Measurements from ENCODE around the gene TLR4. TPM values are rescaled to one million over a fixed set of nuclear protein-coding genes. Genes with fewer than 3 reads are reported as not detected.

Gene TLR4
- total RNA-seq, 2 donors from 2014 or later: 19.8 to 22.6 TPM

- DNase-seq: no peak
- intact Hi-C loops (cut with DNase I): loop anchor here in 1 of 2 donors (10.0 kb wide), 1 partner anchor 68 kb away; no protein-coding TSS in a partner anchor
Measured at GRCh38 chr9:117706421-117707116, 2.4 kb downstream of the TLR4 start.

GRCh38 chr9:117707561-117707960 lies 3.4 kb downstream of the TLR4 start:
- DNase-seq: no peak
- ATAC-seq: no peak
- intact Hi-C loops (cut with DNase I): loop anchor here in 1 of 2 donors (10.0 kb wide), 1 partner anchor 67 kb away; no protein-coding TSS in a partner anchor

More at GRCh38 chr9:117706421-117707116, 2.4 kb downstream of the TLR4 start:
- ATAC-seq: no peak

- ATAC-seq (no peak), DNase-seq (no peak)
- intact Hi-C loops (cut with DNase I): loop anchor here in 1 of 2 donors (10.0 kb wide), 1 partner anchor 65 kb away; no protein-coding TSS in a partner anchor
Measured at GRCh38 chr9:117709936-117710335, 5.7 kb downstream of the TLR4 start.

- no peak for DNase-seq
- intact Hi-C loops (cut with DNase I): no loop called here
- no peak for ATAC-seq
Measured at GRCh38 chr9:117714282-117714681, 10.1 kb downstream of the TLR4 start.

- no peak for ATAC-seq
- intact Hi-C loops (cut with DNase I): no loop called here
Measured at GRCh38 chr9:117715411-117715989, 11.3 kb downstream of the TLR4 start.

GRCh38 chr9:117718085-117718484 lies 13.9 kb downstream of the TLR4 start:
- intact Hi-C loops (cut with DNase I): no loop called here
- ATAC-seq (peak; percentile 48 to 52), DNase-seq (no peak)

More at GRCh38 chr9:117715411-117715989, 11.3 kb downstream of the TLR4 start:
- no peak for DNase-seq

- intact Hi-C loops (cut with DNase I): no loop called here
- ATAC-seq (no peak), DNase-seq (no peak)
Measured at GRCh38 chr9:117718701-117719100, 14.5 kb downstream of the TLR4 start.

GRCh38 chr9:117719161-117719920 lies 15.1 kb downstream of the TLR4 start:
- intact Hi-C loops (cut with DNase I): no loop called here
- DNase-seq (no peak), ATAC-seq (no peak)

- DNase-seq: no peak
- intact Hi-C loops (cut with DNase I): no loop called here
- ATAC-seq: no peak
Measured at GRCh38 chr9:117720066-117720465, 15.9 kb downstream of the TLR4 start.

GRCh38 chr9:117720555-117720954 lies 16.4 kb downstream of the TLR4 start:
- DNase-seq: peak; percentile 39
- intact Hi-C loops (cut with DNase I): no loop called here
- peak; percentile 80 to 83 for ATAC-seq

- ATAC-seq (no peak), DNase-seq (no peak)
- intact Hi-C loops (cut with DNase I): no loop called here
Measured at GRCh38 chr9:117720987-117721386, 16.8 kb downstream of the TLR4 start.

- intact Hi-C loops (cut with DNase I): no loop called here
- DNase-seq (no peak), ATAC-seq (no peak)
Measured at GRCh38 chr9:117722108-117722761, 18.0 kb downstream of the TLR4 start.

- no peak for DNase-seq
- intact Hi-C loops (cut with DNase I): no loop called here
- ATAC-seq: peak in 1 of 2 donors; percentile 36
Measured at GRCh38 chr9:117723986-117724625, 19.9 kb downstream of the TLR4 start.

- ATAC-seq (peak in 1 of 2 donors; percentile 40), DNase-seq (no peak)
- intact Hi-C loops (cut with DNase I): no loop called here
Measured at GRCh38 chr9:117725426-117725887, 21.3 kb downstream of the TLR4 start.

GRCh38 chr9:117729375-117729774 lies 25.2 kb downstream of the TLR4 start:
- intact Hi-C loops (cut with DNase I): no loop called here
- no peak for DNase-seq
- no peak for ATAC-seq

- intact Hi-C loops (cut with DNase I): no loop called here
- ATAC-seq (no peak), DNase-seq (no peak)
Measured at GRCh38 chr9:117732494-117732893, 28.3 kb downstream of the TLR4 start.

- intact Hi-C loops (cut with DNase I): no loop called here
- DNase-seq (no peak), ATAC-seq (no peak)
Measured at GRCh38 chr9:117733465-117733864, 29.3 kb downstream of the TLR4 start.

GRCh38 chr9:117734082-117734481 lies 29.9 kb downstream of the TLR4 start:
- DNase-seq: no peak
- intact Hi-C loops (cut with DNase I): no loop called here
- ATAC-seq: no peak

Measured in left cardiac atrium (tissue), 4 donors.